ENCODE measurements around the gene GSN. TPM values are rescaled to one million over a fixed set of nuclear protein-coding genes. Genes with fewer than 3 reads are reported as not detected.

GSN gene
- polyA plus RNA-seq, 2 of the 4 experiments (the other 2 are of a cell fraction), result 33.7 to 77.2 TPM

DNA sequence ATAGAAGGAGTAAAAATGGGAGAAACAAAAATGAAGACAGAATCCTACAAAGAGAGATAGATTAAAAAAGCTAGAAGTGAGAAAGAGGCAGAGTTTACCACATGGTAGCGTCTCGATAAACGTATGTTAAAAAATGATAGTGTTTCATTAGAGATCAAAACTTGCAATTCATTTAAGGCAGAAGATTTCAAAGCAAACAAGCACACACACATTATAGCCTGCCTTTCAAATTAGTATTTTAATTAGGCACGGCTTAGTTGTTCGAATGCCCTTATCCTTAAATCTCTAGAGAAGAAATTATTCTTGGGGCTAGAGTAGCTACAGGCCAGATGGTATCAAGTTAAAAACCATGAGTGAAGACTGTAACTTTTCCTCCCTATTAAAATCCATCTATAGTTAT lies 96.1 kb downstream of the GSN start:
- H3K4me2 ChIP-seq, result peak overlapping the region; percentile 93
- H3K9me3 ChIP-seq, result no peaks in the 10 kb centered on the region
- WGBS (ENCODE audit: missing lambda C conversion rate), result 85% methylated on average over 5 of the region's 5 CpGs
- ATAC-seq, result no peak
- no peak overlapping the region for H3K4me3 ChIP-seq
- peaks cover 96% of the 10 kb centered on the region for H3K4me1 ChIP-seq
- no peak for DNase-seq (ENCODE audit: low read depth in 1 of 2, low spot score in 1 of 2)
- no peak for FAIRE-seq
- POLR2A ChIA-PET, result interaction anchor here (1.7 kb wide), 1 partner anchor 9 kb away, joined by 3 read pairs; no protein-coding TSS in a partner anchor
- H3K27ac ChIP-seq, result peak overlapping the region; percentile 55 to 77; a peak in 3 of 6 replicates
- TF ChIP-seq TP53 (CRISPR knock-in tag; IDR thresholded peaks at IDR 0.05), result no peak
- no peak for TF ChIP-seq MAX (IDR thresholded peaks at IDR 0.05)
- no peak for TF ChIP-seq KDM1A (IDR thresholded peaks at IDR 0.05; ENCODE audit: low read depth)
- no peak for TF ChIP-seq MAZ (IDR thresholded peaks at IDR 0.05; ENCODE audit: borderline replicate concordance, low read depth, low read length)
- no peak for TF ChIP-seq RNF2 (IDR thresholded peaks at IDR 0.05; ENCODE audit: borderline replicate concordance, low read depth)
- TF ChIP-seq, protein P1, sequence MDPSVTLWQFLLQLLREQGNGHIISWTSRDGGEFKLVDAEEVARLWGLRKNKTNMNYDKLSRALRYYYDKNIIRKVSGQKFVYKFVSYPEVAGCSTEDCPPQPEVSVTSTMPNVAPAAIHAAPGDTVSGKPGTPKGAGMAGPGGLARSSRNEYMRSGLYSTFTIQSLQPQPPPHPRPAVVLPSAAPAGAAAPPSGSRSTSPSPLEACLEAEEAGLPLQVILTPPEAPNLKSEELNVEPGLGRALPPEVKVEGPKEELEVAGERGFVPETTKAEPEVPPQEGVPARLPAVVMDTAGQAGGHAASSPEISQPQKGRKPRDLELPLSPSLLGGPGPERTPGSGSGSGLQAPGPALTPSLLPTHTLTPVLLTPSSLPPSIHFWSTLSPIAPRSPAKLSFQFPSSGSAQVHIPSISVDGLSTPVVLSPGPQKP (IDR thresholded peaks at IDR 0.05; ENCODE audit: low read depth, low read length), result no peak
- no peak for TF ChIP-seq EHF (CRISPR knock-in tag; IDR thresholded peaks at IDR 0.05)
- TF ChIP-seq MYC (IDR thresholded peaks at IDR 0.05; ENCODE audit: borderline replicate concordance, low read length), result no peak
- no peak for TF ChIP-seq ZNF302 (CRISPR knock-in tag; IDR thresholded peaks at IDR 0.05)
- no peak for TF ChIP-seq CHD2 (IDR thresholded peaks at IDR 0.05; ENCODE audit: low read length, partially characterized antibody)
- no peak for TF ChIP-seq CBX2 (IDR thresholded peaks at IDR 0.05; ENCODE audit: borderline replicate concordance, low read depth)
- no peak for TF ChIP-seq BHLHE40 (IDR thresholded peaks at IDR 0.05; ENCODE audit: low read depth, low read length)
- TF ChIP-seq FOXS1 (CRISPR knock-in tag; IDR thresholded peaks at IDR 0.05), result no peak
- TF ChIP-seq NR3C1 (IDR thresholded peaks at IDR 0.05), result no peak
- no peak for TF ChIP-seq CHD4 (IDR thresholded peaks at IDR 0.05; ENCODE audit: borderline replicate concordance)
- TF ChIP-seq HOXB5 (CRISPR knock-in tag; IDR thresholded peaks at IDR 0.05), result no peak
- no peak for TF ChIP-seq JUNB (IDR thresholded peaks at IDR 0.05)
- CTCF ChIA-PET, result interaction anchor here (0.6 to 3.9 kb wide), 4 partner anchors 9 to 44 kb away, joined by 3 to 29 read pairs (median 3); no protein-coding TSS in a partner anchor

- POLR2A ChIA-PET, result no interaction called here
- no peak for TF ChIP-seq ZNF302 (CRISPR knock-in tag; IDR thresholded peaks at IDR 0.05)
- no peak for TF ChIP-seq CHD4 (IDR thresholded peaks at IDR 0.05; ENCODE audit: borderline replicate concordance)
- no peak for TF ChIP-seq TFCP2L1 (CRISPR knock-in tag; IDR thresholded peaks at IDR 0.05)
- TF ChIP-seq JUN (IDR thresholded peaks at IDR 0.05), result no peak
- TF ChIP-seq RNF2 (IDR thresholded peaks at IDR 0.05; ENCODE audit: borderline replicate concordance, low read depth), result no peak
- TF ChIP-seq CHD2 (IDR thresholded peaks at IDR 0.05; ENCODE audit: low read length, partially characterized antibody), result no peak
- no peak for TF ChIP-seq CBX2 (IDR thresholded peaks at IDR 0.05; ENCODE audit: borderline replicate concordance, low read depth)
- no peak for TF ChIP-seq HEYL (CRISPR knock-in tag; IDR thresholded peaks at IDR 0.05)
- TF ChIP-seq ZFP36 (IDR thresholded peaks at IDR 0.05; ENCODE audit: borderline replicate concordance, partially characterized antibody), result no peak
- TF ChIP-seq NFE2L2 (conservative IDR thresholded peaks at IDR 0.05; ENCODE audit: low read length), result no peak
- no peak for TF ChIP-seq EHMT2 (IDR thresholded peaks at IDR 0.05; ENCODE audit: low read depth)
- TF ChIP-seq, protein P2, sequence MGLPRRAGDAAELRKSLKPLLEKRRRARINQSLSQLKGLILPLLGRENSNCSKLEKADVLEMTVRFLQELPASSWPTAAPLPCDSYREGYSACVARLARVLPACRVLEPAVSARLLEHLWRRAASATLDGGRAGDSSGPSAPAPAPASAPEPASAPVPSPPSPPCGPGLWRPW (IDR thresholded peaks at IDR 0.05), result no peak
- no peak for TF ChIP-seq FOSB (CRISPR knock-in tag; IDR thresholded peaks at IDR 0.05)
- TF ChIP-seq POLR2A (IDR thresholded peaks at IDR 0.05; ENCODE audit: low read length), result no peak
- no peak for TF ChIP-seq CTCF (IDR thresholded peaks at IDR 0.05)
- TF ChIP-seq MAZ (IDR thresholded peaks at IDR 0.05; ENCODE audit: borderline replicate concordance, low read depth, low read length), result no peak
- TF ChIP-seq RFX5 (IDR thresholded peaks at IDR 0.05), result no peak
- no peak overlapping the region for H3K27ac ChIP-seq
Observed at GRCh38 chr9:121364886-121365285, 96.9 kb downstream of the GSN start.

More at GRCh38 chr9:121364886-121365285, 96.9 kb downstream of the GSN start:
- no peak overlapping the region; the same call in 2 of the 3 replicates for H3K4me3 ChIP-seq
- no peaks in the 10 kb centered on the region for H3K9me3 ChIP-seq
- ATAC-seq (no peak), DNase-seq (ENCODE audit: low read depth in 1 of 2, low spot score in 1 of 2) (no peak), FAIRE-seq (no peak)
- H3K4me2 ChIP-seq, result peak overlapping the region; percentile 93; the same call in 2 of the 3 replicates
- CTCF ChIA-PET, result interaction anchor here (1.4 to 3.9 kb wide), 2 partner anchors 9 to 45 kb away, joined by 3 to 29 read pairs; no protein-coding TSS in a partner anchor
- peaks cover 89% of the 10 kb centered on the region for H3K4me1 ChIP-seq

Data from A549 (cell line).